DND-41 (cell line): ENCODE data around the gene DNAH14.

Source experiments
- ATAC-seq: fragments of 200-7000 bp; cut with Tn5 transposase; 3 replicates; pipeline ENCODE4 v1.9.1; 2021; ENCODE audit warnings: low read depth; ENCODE audit not compliant: insufficient read depth
- DNase-seq: peaks from one replicate; pipeline ENCODE4 v3.0.0-alpha.2; 2020
- H2AFZ ChIP-seq: 2 replicates; pipeline ENCODE4 v1.6.0; 2012; ENCODE audit warnings: low read depth, low read length
- H3K27ac ChIP-seq: 2 replicates; pipeline ENCODE4 v1.5.1; 2012; ENCODE audit warnings: low read length, inconsistent platforms
- H3K27me3 ChIP-seq: fragments of 200-600 bp; sonication (generic); 2 replicates; pipeline ENCODE4 v1.6.0; 2012; ENCODE audit warnings: low read length, mild to moderate bottlenecking, inconsistent platforms; ENCODE audit not compliant: insufficient read depth, poor library complexity
- H3K36me3 ChIP-seq: 2 replicates; pipeline ENCODE4 v1.5.1; 2012; ENCODE audit warnings: low read length, inconsistent platforms; ENCODE audit not compliant: insufficient read depth
- H3K4me1 ChIP-seq: 2 replicates; pipeline ENCODE4 v1.5.1; 2012; ENCODE audit warnings: mild to moderate bottlenecking, low read length; ENCODE audit not compliant: insufficient read depth
- H3K4me2 ChIP-seq: 2 replicates; pipeline ENCODE4 v1.6.0; 2012; ENCODE audit warnings: mild to moderate bottlenecking, moderate library complexity, low read length, inconsistent platforms; ENCODE audit not compliant: insufficient read depth
- H3K4me3 ChIP-seq, 2 experiments: fragments of 200-600 bp in 1 of 2; shearing (Covaris generic) in 1 of 2; 2 replicates each; pipeline ENCODE4 v1.5.1; 2012 to 2016; ENCODE audit warnings: inconsistent platforms in 2 of 2, low read length in 2 of 2, mild to moderate bottlenecking in 2 of 2, low read depth in 1 of 2, moderate library complexity in 1 of 2
- H3K79me2 ChIP-seq: 2 replicates; pipeline ENCODE4 v1.6.0; 2012; ENCODE audit warnings: low read length, inconsistent platforms; ENCODE audit not compliant: insufficient read depth
- H3K9ac ChIP-seq: 2 replicates; pipeline ENCODE4 v1.6.0; 2012; ENCODE audit warnings: low read depth, mild to moderate bottlenecking, inconsistent platforms, low read length, moderate library complexity
- H3K9me3 ChIP-seq: 2 replicates; pipeline ENCODE4 v1.5.1; 2012; ENCODE audit warnings: low read length, moderate library complexity, mild to moderate bottlenecking, inconsistent platforms; ENCODE audit not compliant: insufficient read depth, severe bottlenecking
- H4K20me1 ChIP-seq: 2 replicates; pipeline ENCODE4 v1.6.0; 2012; ENCODE audit warnings: low read length; ENCODE audit not compliant: insufficient read depth
- EZH2 ChIP-seq: IDR thresholded peaks from 3 replicates; pipeline ENCODE4 v1.6.1; 2012; ENCODE audit warnings: borderline replicate concordance, low read depth, mild to moderate bottlenecking, moderate library complexity, low read length, inconsistent platforms; ENCODE audit not compliant: severe bottlenecking
- TF ChIP-seq, protein P1 (sequence below): IDR thresholded peaks from 2 replicates; pipeline ENCODE4 v1.5.1; 2012; ENCODE audit warnings: borderline replicate concordance, low read length, moderate library complexity, mild to moderate bottlenecking; ENCODE audit not compliant: poor library complexity, severe bottlenecking; ENCODE audit errors: extremely low read depth

DNAH14 gene

DNA sequence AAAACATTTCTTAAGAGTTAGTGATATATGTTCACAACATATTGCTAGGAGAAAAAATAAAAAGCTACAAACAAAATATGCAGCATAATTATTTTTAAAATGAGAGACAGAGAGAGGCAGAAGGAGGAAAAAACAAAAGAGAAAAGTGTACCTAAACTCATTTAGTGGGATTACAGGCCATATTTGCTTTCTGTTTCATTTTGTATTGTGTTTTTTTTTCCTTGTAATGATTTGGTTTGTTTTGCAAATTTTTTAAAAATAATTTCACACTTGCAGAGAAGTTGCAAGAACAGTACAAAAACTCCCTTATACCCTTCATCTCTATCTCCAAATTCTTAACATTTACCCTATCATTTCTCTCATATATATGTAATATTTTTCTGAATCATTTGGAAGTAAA lies 433.3 kb downstream of the DNAH14 start:
- H4K20me1 ChIP-seq = no peaks in the 10 kb centered on the region
- H3K27me3 ChIP-seq = peaks cover 3% of the 10 kb centered on the region
- DNase-seq = no peak
- no peak for ATAC-seq
- no peaks in the 10 kb centered on the region for H3K79me2 ChIP-seq
- TF ChIP-seq EZH2 = no peak
- TF ChIP-seq, protein P1, sequence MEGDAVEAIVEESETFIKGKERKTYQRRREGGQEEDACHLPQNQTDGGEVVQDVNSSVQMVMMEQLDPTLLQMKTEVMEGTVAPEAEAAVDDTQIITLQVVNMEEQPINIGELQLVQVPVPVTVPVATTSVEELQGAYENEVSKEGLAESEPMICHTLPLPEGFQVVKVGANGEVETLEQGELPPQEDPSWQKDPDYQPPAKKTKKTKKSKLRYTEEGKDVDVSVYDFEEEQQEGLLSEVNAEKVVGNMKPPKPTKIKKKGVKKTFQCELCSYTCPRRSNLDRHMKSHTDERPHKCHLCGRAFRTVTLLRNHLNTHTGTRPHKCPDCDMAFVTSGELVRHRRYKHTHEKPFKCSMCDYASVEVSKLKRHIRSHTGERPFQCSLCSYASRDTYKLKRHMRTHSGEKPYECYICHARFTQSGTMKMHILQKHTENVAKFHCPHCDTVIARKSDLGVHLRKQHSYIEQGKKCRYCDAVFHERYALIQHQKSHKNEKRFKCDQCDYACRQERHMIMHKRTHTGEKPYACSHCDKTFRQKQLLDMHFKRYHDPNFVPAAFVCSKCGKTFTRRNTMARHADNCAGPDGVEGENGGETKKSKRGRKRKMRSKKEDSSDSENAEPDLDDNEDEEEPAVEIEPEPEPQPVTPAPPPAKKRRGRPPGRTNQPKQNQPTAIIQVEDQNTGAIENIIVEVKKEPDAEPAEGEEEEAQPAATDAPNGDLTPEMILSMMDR = no peak
- no peaks in the 10 kb centered on the region for H3K9me3 ChIP-seq
- no peaks in the 10 kb centered on the region for H3K36me3 ChIP-seq
- no peak overlapping the region for H3K9ac ChIP-seq
- no peaks in the 10 kb centered on the region for H3K4me1 ChIP-seq
- H3K4me2 ChIP-seq = no peak overlapping the region; the same call in 1 of the 2 replicates
- no peak overlapping the region for H3K4me3 ChIP-seq
- H2AFZ ChIP-seq = 0 out of 2 replicates have a peak overlapping the region, but pooled peaks have one; percentile 31
- no peak overlapping the region for H3K27ac ChIP-seq

DNA sequence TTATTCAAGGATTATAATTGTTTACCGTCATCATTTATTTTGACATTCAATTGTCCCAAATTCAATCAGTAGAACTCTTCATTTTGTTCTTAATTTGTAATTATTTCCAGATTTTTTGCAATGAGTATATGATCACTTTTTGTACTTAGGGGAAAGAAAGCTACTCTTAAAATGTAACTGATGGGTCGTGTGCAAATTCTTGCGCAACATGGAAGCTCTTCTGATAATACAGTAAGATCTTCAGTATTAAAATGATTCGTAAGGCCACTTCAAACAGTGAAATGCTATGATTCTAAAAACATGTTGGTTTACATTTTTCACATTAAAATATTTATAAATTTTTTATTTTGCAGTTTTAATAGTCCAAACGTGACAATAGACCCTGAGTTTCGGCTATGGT lies 435.0 kb downstream of the DNAH14 start:
- Histone ChIP-seq H3K9ac (no peak overlapping the region), H3K4me2 (no peak overlapping the region), H3K27ac (no peak overlapping the region), H3K9me3 (no peaks in the 10 kb centered on the region), H4K20me1 (no peaks in the 10 kb centered on the region), H3K27me3 (peaks cover 3% of the 10 kb centered on the region), H3K4me3 (no peak overlapping the region), H2AFZ (no peak overlapping the region), H3K36me3 (no peaks in the 10 kb centered on the region), H3K4me1 (no peaks in the 10 kb centered on the region), H3K79me2 (no peaks in the 10 kb centered on the region)
- ATAC-seq = no peak
- DNase-seq = no peak
- TF ChIP-seq EZH2 = no peak
- TF ChIP-seq, protein P1 = no peak

DNA sequence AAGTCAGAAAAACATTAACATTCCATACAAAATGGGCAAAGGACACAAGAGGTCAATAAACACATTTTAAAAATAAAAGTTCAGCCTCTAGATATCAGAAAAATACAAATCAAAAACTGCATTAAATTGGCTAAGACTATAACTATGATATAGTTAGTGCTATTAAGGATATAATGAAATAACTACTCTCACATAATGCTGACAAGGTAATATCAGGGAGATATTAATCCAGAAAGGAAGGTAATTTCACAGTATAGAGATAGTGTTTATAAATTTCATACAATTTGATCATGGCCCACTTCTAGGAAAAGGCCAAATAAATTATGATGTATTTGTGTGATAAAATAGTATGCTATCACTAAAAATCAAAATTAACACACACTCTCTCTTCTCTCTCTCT lies 436.5 kb downstream of the DNAH14 start:
- Histone ChIP-seq H3K79me2 (no peaks in the 10 kb centered on the region), H3K4me1 (no peaks in the 10 kb centered on the region), H4K20me1 (no peaks in the 10 kb centered on the region), H3K9ac (no peak overlapping the region), H2AFZ (no peak overlapping the region), H3K27ac (no peak overlapping the region), H3K36me3 (no peaks in the 10 kb centered on the region), H3K4me3 (no peak overlapping the region), H3K9me3 (no peaks in the 10 kb centered on the region), H3K27me3 (peaks cover 3% of the 10 kb centered on the region), H3K4me2 (no peak overlapping the region)
- TF ChIP-seq, protein P1 = no peak
- TF ChIP-seq EZH2 = no peak
- DNase-seq (no peak), ATAC-seq (no peak)

DNA sequence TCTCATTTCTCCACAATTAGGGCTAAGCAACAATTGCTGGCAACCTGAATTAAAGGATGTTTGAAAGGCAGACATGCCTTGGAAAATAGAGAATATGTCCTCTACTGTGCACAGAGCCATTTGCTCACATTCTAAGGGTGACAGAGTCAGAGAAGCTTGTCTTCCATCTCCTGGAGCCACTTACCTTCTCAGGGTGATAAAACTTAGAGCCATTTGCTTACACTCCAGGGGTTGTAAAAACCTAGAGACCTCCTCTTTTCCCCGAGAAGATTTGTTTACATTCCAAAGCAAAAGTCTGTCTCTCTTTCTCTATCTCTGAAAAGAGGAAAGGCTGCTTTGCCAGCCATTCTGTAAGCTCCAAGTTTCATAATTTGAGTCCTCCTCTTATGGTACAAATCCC lies 437.1 kb downstream of the DNAH14 start:
- Histone ChIP-seq H2AFZ (no peak overlapping the region), H3K36me3 (no peaks in the 10 kb centered on the region), H3K27ac (no peak overlapping the region), H3K9ac (no peak overlapping the region), H3K79me2 (no peaks in the 10 kb centered on the region), H3K9me3 (no peaks in the 10 kb centered on the region), H3K4me2 (no peak overlapping the region), H3K27me3 (peaks cover 3% of the 10 kb centered on the region), H4K20me1 (no peaks in the 10 kb centered on the region), H3K4me1 (no peaks in the 10 kb centered on the region), H3K4me3 (no peak overlapping the region)
- ATAC-seq = no peak
- no peak for TF ChIP-seq EZH2
- TF ChIP-seq, protein P1 = no peak
- no peak for DNase-seq
